GM18870 (cell line): ENCODE measurements around the gene RARG.

Source experiments
- ATAC-seq: cut with Tn5 transposase; IDR thresholded peaks from one replicate; pipeline ENCODE4 v1.9.1; 2021; ENCODE audit warnings: moderate library complexity; ENCODE audit not compliant: unreplicated experiment

The RARG gene

DNA sequence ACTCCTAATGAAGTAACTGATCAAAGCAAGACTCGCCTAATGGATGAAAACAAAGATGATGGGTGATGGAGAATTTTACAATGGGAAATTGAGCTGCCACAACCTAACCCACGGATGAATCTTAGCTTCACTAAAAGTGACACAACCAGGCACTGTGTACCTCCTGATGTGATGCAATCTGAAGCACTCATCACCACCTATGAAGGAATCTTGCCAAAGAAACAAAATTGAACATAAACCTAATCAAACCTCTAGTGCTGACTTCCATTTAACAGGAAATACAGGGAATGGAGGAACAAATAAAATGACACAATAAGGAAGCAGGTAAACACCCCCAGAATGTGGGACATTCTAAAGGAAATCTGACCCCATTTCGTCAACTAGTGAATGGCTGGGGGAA lies 13.3 kb upstream of the RARG start:
- no peak for ATAC-seq

- ATAC-seq = no peak
Observed at GRCh38 chr12:53244337-53244736, 12.3 kb upstream of the RARG start.

DNA sequence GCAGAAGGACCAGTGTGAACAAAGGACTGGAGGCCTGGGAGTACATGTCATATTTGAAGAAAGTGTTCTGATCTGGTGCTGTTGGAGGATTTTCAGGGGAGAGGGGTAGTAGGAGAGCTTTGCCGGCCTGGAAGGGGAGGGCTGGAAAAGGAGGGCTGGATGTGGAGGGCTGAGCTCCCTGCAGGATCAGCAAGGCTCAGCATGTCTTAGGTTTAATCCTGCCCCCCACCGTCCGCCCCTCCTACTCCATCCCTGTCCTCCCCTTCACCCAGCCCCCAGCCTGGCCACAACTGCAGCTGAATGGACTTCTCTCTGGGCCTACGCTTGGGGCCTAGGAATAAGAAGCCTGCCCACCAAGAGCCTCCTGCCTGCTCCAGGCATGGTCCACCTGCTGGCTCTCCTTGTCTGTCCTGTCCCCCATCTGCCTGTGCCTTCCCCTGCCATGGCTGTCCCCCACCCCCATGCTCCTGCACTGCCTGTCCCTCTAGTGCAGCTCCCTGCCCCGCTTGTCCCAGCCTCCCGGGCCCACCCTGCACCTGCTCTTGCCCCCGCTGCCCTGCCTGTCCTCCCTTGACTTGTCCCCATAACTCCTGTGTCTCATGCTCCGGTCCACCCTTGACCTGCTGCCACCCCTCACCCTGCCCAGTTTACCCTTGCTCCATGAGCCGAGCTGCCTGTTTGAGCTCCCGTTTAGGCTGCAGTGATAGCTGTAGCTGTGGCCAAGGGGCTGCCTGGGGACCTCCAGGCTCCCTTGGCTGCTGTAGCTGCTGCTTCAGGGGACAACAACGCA lies 9.8 kb upstream of the RARG start:
- no peak for ATAC-seq

- ATAC-seq = no peak
Observed at GRCh38 chr12:53239643-53240258, 7.7 kb upstream of the RARG start.

GRCh38 chr12:53236443-53237111 lies 4.6 kb upstream of the RARG start:
- ATAC-seq = no peak

- ATAC-seq = no peak
Observed at GRCh38 chr12:53235742-53236442, 3.9 kb upstream of the RARG start.

DNA sequence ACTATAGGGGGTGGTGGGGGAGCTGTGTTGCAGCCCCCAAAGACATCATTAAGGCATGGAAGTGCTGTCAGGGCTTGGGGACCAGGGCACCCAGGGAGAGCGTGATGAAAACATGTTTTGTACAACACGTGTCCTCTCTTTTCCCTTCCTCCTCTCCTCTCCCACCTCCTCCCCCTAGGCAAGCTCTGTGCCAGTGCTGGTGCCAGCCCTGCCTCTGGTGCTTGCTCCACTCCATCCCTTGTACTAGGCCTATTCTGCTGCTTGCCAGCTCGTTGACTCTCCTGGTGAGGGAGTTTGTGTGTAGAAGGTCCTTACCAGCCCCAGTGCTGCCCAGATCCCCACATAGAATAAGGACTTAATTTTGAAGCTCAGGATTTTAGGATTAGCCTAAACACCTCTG lies 3.2 kb upstream of the RARG start:
- ATAC-seq = no peak

GRCh38 chr12:53234271-53234914 lies 2.4 kb upstream of the RARG start:
- no peak for ATAC-seq

GRCh38 chr12:53233671-53234121 lies 1.7 kb upstream of the RARG start:
- no peak for ATAC-seq

DNA sequence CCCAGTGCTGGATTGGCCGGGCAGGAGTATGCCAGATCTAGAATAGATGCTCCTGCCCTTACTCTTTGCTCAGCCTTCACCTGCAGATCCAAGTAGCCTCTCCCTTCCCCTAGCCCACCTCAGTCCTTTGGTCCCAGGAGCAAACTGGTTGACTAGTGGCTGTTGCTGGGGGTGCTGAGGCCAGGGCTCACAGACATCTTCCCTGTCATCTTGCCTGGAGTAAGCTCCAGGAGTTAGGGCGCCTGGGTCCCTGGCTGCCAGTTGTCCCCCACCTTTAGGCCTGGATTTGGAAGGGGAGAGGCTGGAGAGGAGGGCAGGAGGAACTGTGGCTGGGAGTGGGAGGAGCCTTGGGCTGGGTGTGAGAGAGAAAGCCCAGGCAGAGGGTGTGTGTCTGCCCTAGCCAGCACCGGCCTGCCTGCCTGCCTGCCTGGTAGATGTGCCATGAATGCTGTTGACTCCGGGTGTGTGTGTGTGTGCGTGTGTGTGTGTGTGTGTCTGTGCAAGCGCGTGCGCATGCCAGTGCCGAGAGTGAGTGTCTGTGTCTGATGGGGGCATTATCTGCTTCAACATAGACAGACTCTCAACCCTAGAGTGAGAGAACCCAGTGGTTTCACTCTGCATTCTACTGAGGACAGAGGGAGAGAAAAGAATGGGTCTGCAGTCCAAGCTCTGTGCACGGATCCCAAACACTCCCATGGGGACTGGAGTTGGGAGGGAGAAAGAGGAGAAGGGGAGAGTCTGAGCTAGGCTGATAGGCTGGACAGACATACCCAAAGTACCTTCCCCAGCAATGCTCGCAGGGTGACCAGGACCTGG lies 845 bp upstream of the RARG start:
- no peak for ATAC-seq

DNA sequence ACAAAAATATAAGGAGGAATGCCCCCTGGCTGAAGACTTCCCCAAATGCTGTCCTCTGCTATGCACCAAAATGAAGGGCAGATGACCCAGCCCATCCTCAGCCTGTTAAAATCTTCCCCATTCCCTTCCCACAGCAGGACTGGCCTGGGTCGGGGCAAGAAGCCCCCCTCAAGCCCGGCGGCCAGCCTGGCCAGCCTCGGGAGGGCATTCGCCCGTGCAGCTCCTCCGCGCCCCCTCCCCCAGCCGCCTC lies 413 bp downstream of the RARG start:
- ATAC-seq = no peak

DNA sequence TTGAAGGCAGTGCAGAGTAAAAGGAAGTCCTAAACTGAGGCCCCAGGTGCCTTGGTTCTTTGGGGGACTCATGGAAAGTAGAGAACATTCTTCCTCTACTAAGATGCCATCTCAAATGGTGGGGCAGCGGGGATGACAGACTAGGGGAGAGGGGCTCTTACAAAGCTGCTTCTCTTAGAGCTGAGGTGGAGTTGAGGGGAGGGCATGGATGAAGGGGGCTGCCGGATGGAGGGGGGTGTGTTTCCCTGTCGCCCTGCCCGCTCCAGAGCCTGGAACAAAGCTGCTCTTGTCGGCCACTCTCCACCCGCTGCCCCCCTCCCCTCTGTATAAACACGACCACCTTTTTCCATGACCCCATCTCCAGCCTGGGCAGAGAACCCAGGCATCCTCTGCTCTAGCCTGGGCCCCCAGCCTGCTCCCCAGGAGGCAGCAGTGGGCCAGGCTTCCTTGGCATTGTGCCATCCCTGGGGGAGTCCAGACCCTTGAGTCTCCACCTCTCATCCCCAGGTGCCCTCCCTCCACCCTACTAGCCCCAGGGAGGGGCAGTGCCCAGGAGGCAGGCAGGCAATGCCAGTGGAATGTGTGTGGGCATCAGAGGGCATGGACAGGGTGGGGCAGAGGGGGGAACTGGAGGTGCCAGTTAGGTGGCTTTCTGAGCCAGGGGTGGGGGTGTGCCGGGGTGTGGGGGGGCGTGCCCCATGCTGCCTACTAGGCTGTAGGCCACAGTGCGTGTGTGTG lies 1.7 kb downstream of the RARG start:
- ATAC-seq = no peak

GRCh38 chr12:53229454-53229853 lies 2.6 kb downstream of the RARG start:
- no peak for ATAC-seq

DNA sequence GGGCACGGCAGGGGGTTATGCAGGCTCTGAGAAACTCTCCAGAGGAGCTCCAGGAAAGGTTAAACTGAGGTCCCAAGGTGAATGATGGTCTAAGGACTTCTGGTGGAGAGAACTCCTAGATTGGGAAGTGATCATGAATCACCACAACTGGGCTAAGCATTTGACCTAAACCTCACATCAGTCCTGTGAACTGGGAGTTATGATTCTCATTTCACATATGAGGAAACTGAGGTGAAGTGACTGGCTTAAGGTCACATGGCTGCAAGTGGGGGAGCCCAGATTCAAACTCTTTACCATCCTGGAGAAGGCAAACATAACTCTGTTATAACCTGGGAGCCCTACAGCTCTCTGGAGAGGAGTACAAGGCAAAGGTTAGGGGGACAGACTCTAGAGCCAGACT lies 4.2 kb downstream of the RARG start:
- no peak for ATAC-seq

GRCh38 chr12:53227341-53227740 lies 4.7 kb downstream of the RARG start:
- no peak for ATAC-seq

- no peak for ATAC-seq
Observed at GRCh38 chr12:53226815-53227214, 5.2 kb downstream of the RARG start.

DNA sequence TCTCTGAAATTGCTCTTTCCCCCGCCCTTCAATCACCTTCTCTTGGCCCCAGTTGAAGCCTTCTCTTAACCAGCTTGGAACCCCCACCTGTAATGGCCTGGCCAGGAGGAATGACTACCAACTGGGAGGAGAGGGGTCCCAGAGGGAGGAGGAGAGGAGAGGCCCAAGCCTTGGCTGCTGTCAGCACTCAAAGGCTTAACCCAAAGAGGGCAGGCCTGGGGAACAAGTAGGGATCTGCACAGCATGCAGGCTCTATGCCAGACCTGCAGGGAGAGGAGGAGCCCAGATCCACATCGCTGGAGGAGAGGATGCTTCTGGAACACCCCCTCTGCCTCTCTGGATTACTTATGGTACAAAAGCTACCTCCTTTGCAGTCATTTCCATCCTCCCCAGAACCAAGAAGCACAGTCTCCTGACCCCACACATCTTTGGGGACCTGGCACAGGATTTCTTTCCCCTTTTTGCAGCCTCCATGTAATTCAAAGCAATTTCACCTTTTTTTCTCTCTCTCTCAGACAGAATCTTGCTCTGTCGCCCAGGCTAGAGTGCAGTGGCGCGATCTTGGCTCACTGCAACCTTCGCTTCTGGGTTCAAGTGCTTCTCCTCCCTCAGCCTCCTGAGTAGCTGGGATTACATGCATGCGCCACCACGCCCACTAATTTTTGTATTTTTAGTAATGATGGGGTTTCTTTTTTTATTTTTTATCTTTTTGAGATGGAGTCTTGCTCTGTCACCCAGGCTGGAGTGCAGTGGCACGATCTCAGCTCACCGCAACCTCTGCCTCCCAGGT lies 6.2 kb downstream of the RARG start:
- ATAC-seq = no peak

DNA sequence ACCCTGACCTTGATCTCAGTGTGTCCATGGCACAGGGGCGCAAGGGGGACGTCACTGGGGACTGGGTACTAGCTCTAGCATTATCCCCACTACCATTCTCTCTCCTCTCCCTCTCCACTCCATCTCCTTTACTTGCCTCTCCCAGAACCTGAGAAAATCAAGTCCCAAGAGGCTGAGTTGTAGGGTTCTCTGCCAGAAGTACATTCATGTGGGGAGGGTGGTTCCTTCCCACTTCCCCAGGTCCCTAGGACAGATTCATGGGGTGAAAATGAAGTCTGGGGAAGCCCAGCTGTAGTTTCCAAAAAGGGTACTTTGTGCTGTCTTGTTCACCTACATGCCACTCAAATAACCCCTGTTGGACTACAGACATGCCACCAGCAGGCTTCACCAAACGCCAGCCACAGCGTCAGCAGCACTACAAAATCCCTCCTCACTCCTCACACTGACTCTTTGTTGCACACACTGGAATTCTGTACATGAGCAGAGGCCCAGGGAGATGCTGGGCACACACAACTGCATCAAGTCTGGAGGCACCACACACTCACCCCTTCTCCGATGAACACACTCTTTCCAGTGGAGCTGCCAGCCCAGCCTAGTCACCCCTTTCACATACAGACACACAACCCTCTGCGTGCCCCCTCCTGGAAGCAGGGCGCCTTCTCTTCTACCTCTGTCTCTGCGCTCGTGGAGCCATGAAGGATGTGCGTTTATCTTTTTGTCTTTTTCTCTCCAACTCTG lies 6.9 kb downstream of the RARG start:
- no peak for ATAC-seq
